HS-27A (cell line): Measurements from ENCODE around the gene ZFX.
"Not testable (repeated sequence)": the region's sequence is repeated elsewhere in the genome, so short reads cannot be mapped to it uniquely, and the experiment has no call there.

Experiments
- DNase-seq: peaks from one replicate; pipeline ENCODE4 v3.0.0-alpha.2; 2012; ENCODE audit warnings: low read depth, missing footprints

The ZFX gene

GRCh38 chrX:24153178-24153795 is 3.8 kb downstream of the ZFX start:
- DNase-seq = no peak

GRCh38 chrX:24153796-24154189 is 4.3 kb downstream of the ZFX start:
- no peak for DNase-seq

DNA sequence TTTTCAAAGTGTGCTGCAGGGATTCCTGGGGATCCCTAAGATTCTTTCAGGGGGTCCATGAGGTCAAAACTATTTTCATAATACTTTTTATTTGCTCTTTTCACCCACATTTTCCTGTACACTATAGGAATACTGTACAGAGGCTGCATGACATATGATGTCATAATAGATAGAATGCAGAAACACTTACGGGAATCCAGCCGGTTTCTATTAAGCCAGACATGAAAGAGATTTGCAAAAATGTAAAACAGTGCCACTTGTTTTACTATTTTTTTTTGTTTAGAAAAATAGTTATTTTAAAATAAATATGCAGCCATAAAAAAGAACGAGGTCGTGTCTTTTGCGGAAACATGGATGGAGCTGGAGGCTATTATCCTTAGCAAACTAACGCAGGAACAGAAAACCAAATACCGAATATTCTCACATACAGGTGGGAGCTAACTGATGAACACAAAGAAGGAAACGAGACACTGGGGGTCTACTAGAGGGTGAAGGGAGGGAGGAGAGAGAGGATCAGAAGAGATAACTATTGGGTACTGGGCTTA is 5.0 kb downstream of the ZFX start:
- no peak for DNase-seq

DNA sequence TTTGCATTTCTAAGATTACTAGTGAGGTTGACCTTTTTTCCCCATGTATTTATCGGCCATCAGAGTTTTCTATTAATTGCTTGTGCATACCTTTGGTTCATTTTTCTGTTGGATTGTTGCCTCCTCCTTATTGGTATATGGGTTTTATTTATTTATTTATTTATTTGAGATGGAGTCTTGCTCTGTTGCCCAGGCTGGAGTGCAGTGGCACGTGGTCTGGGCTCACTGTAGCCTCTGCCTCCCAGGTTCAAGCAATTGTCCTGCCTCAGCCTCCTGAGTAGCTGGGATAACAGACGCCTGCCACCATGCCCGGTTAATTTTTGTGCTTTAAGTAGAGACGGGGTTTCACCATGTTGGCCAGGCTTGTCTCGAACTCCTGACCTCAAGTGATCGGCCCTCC is 6.2 kb downstream of the ZFX start:
- not testable (repeated sequence) for DNase-seq

- no peak for DNase-seq
Observed at GRCh38 chrX:24156177-24156576, 6.6 kb downstream of the ZFX start.

GRCh38 chrX:24158881-24159280 is 9.4 kb downstream of the ZFX start:
- DNase-seq = no peak

GRCh38 chrX:24166078-24166477 is 16.5 kb downstream of the ZFX start:
- DNase-seq = no peak

GRCh38 chrX:24167719-24168472 is 18.4 kb downstream of the ZFX start:
- no peak for DNase-seq

GRCh38 chrX:24168807-24169206 is 19.3 kb downstream of the ZFX start:
- no peak for DNase-seq

DNA sequence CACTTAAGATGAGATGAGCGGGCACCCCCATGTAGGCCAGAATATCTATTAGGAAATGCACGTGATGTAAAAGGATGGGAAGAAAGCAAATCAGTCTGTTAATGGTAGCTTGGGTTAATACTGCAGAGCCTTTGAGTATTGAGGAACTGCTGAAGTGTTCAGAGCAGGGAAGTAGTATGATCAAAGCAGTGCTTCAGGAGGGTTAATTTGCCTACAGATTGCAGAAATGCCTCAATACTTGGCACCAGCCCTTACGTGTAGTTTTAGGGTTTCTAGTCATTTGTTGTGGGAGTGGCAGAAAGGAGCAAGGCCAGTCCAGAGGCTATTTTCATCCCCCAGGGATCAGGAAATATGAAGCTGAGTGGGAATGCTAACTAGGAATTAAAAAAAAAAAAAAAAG is 19.7 kb downstream of the ZFX start:
- DNase-seq = no peak

DNA sequence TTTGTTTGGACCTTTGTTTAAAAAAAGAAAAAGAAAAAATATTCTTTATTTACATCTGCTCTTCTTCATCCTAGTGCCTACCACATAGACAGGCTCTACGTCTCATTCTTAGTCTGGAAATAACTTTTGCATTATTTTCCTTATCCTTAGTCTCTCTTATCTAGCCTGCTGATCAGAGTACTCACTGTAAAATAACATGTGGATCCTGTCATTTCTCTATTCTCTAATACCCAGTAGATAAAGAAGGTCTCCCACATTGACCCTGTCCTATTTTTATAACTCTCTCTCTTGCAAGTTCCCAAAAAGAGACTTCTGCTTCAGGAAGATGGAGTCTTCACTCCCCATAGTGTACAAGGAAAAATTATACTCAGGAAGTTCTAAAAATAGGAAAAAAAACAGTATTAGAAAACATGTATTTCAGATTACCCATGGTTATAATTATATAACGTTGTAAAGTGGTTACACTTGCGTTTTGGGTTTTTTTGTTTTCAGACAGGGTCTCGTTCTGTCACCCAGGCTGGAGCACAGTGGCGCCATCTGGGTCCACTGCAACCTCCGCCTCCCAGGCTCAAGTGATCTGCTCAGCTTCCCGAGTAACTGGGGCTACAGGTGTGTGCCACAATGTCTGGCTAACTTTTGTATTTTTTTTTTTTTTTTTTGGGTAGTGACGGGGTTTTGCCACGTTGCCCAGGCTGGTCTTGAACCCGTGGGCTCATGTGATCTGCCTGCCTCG is 23.8 kb downstream of the ZFX start:
- DNase-seq = no peak

- DNase-seq = no peak
Observed at GRCh38 chrX:24175276-24175675, 25.7 kb downstream of the ZFX start.

- DNase-seq = no peak
Observed at GRCh38 chrX:24178441-24178840, 28.9 kb downstream of the ZFX start.

DNA sequence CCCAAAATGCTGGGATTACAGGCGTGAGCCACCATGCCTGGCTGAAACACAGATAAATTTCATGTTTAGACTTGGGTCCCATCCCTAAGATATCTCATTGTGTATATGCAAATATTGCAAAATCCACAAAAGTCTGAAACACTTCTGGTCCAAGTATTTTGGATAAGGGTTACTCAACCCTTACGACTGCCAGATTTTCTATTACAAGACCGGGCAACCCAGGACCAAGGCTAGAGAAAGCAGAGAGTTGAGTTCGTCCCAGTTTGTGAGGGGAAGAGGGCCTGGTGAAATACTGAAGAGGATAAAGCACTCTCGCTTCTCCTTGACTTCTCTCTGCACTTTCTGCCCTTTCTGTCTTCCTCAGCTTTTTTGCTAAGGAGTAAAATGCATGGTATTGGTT is 34.5 kb downstream of the ZFX start:
- no peak for DNase-seq

DNA sequence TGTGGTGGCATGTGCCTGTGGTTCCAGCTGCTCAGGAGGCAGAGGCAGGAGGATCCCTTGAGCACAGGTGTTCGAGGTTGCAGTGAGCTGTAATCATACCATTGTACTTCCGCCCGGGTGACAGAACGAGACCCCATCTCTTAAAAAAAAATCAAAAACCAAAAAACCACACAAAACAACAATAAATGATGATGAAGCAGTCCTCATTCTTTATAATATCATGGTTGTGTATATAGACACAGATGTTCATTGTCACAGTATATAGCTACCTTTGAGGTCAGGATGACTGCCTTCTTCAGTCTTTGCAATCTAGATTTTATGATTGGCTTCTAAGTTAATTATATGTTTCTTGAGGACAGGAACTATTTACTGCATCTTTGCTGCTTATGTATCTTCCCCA is 37.0 kb downstream of the ZFX start:
- no peak for DNase-seq

DNA sequence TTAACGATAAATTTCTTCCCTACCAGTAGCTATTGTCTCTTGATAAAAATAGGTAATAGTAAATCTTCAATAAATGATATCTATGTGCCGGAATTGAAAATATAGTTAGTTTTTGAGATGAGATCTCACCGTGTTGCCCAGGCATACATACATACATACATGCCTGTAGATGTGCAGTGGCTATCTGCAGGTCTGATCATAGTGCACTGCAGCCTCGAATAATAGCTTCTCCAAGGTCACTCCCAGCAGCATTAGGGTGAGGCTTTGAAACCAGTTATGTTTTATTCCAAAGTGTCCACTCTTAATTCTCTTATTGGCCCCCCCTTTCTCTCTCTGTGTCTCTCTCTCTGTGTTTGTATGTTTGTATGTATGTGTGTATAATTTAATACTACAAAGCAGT is 37.5 kb downstream of the ZFX start:
- no peak for DNase-seq

- DNase-seq = no peak
Observed at GRCh38 chrX:24189490-24189889, 40.0 kb downstream of the ZFX start.

DNA sequence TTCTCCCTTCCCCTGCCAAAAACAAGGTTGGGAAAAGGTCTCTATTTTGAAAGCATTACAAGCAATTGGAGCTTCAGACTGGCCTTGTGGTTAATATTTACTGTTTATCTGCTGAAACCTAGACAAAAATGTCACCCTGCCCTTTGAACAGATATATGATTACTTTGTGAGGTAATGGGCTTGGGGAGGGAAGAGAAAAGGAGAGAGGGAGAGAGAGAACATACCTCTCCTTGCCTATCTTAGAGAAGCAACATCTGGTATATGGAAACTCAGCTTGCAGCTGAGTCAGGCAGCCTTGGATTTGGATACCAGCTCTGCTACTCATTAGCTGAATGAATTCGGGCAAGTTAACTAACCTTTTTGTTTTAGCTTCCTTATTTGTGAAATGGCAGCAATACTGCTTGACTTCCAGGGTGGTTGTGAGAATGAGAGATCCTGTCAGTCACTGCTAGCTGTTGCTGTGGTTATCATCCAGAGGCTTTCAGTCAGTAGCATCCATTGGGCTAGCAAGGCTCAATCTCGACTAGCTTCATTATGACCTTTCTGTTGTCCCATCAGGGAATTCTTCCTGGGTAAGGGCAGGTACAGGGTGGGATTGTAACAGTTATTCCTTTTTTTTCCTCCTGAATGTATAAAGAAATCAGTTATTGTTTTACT is 41.1 kb downstream of the ZFX start:
- no peak for DNase-seq

GRCh38 chrX:24196509-24196908 is 47.0 kb downstream of the ZFX start:
- DNase-seq = no peak

- DNase-seq = no peak
Observed at GRCh38 chrX:24198101-24198500, 48.6 kb downstream of the ZFX start.

- DNase-seq = no peak
Observed at GRCh38 chrX:24200133-24200532, 50.6 kb downstream of the ZFX start.

DNA sequence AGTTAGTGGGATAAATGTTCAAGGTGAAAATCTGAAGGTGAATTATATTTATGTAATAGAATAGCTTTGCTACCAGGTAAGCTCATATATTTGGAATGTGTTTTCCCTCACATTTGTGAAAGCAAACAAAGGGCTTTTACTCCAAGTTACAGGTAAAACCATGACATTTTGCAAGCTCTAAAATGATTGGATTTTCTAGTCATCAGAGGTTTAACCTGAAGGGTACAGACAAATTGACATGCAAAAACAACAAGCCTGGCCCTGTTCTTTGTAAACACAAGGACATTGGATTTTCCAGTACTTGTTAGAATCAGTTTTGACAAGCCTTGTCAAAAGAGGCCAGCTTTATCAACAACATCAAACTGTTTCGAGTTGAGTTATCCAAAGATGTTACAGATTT is 51.7 kb downstream of the ZFX start:
- no peak for DNase-seq
